ENCODE measurements around the gene CEP41.

GRCh38 chr7:130418306-130418705 lies 22.5 kb downstream of the CEP41 start:
- TF ChIP-seq CTCF (IDR thresholded peaks at IDR 0.05; ENCODE audit: insufficient read depth, low read length) = no peak
- TF ChIP-seq POLR2AphosphoS5 (IDR thresholded peaks at IDR 0.05; ENCODE audit: low read depth) = no peak
- no peak for TF ChIP-seq REST (IDR thresholded peaks at IDR 0.05; ENCODE audit: insufficient replicate concordance, low read depth)
